Parathyroid adenoma (tissue), 2 donors: ENCODE results near the gene TMEM82.
A peak's percentile ranks its signal among the peaks of the same experiment; 100 is the strongest.

Source experiments
- H2AFZ ChIP-seq: fragments of 300-600 bp; sonication (generic); one replicate; pipeline ENCODE4 v1.7.0; 2017; ENCODE audit warnings: antibody characterized with exemption, mild to moderate bottlenecking
- H3K27ac ChIP-seq: fragments of 300-600 bp; sonication (generic); one replicate; pipeline ENCODE4 v1.7.0; 2017
- H3K27me3 ChIP-seq: fragments of 300-600 bp; sonication (generic); one replicate; pipeline ENCODE4 v1.7.0; 2017; ENCODE audit warnings: low read length; ENCODE audit not compliant: control insufficient read depth, insufficient read depth
- H3K36me3 ChIP-seq: fragments of 300-600 bp; sonication (generic); one replicate; pipeline ENCODE4 v1.7.0; 2017; ENCODE audit warnings: low read length; ENCODE audit not compliant: control insufficient read depth, insufficient read depth
- H3K4me1 ChIP-seq: fragments of 300-600 bp; sonication (generic); one replicate; pipeline ENCODE4 v1.7.0; 2017; ENCODE audit warnings: control low read depth
- H3K4me2 ChIP-seq: fragments of 300-600 bp; sonication (generic); one replicate; pipeline ENCODE4 v1.7.0; 2017; ENCODE audit warnings: low read length
- H3K4me3 ChIP-seq: fragments of 300-600 bp; sonication (generic); one replicate; pipeline ENCODE4 v1.7.0; 2017; ENCODE audit warnings: low read depth, low read length
- H3K79me2 ChIP-seq: fragments of 300-600 bp; sonication (generic); one replicate; pipeline ENCODE4 v1.7.0; 2017; ENCODE audit warnings: control low read depth
- H3K9ac ChIP-seq: fragments of 300-600 bp; sonication (generic); one replicate; pipeline ENCODE4 v1.7.0; 2017; ENCODE audit warnings: mild to moderate bottlenecking
- H3K9me3 ChIP-seq: fragments of 300-600 bp; sonication (generic); one replicate; pipeline ENCODE4 v1.7.0; 2017; ENCODE audit warnings: low read length; ENCODE audit not compliant: control insufficient read depth
- TF ChIP-seq, protein P1 (sequence below): fragments of 300-600 bp; sonication (generic); IDR thresholded peaks from one replicate; pipeline ENCODE4 v1.7.0; 2017; ENCODE audit warnings: antibody characterized with exemption, mild to moderate bottlenecking
- donor health status: primary hyperparathyroidism.

Gene TMEM82

DNA sequence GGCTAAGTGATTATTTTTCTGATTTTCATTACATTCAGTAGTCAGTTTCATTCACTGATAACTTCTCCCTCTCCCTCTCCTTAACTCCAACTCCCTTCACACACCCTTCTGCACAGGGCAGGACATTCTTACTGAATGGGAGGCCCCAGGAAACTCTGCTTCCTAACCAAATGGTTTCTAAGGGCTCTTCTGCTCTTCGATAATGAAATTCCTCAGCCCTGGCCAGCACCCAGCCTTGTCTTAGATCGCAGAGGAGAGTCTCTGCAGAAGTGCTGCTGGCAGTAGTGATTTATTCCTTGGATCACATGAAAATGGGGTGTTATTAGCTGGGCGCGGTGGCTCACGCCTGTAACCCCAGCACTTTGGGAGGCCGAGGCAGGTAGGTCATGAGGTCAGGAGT, 41.8 kb upstream of the TMEM82 start:
- Histone ChIP-seq H3K27ac (no peak overlapping the region), H3K27me3 (no peaks in the 10 kb centered on the region), H3K36me3 (no peaks in the 10 kb centered on the region), H3K4me2 (no peak overlapping the region), H2AFZ (no peak overlapping the region), H3K9me3 (no peaks in the 10 kb centered on the region), H3K9ac (no peak overlapping the region), H3K4me3 (no peak overlapping the region), H3K4me1 (no peaks in the 10 kb centered on the region), H3K79me2 (peaks cover 13% of the 10 kb centered on the region)
- TF ChIP-seq, protein P1, sequence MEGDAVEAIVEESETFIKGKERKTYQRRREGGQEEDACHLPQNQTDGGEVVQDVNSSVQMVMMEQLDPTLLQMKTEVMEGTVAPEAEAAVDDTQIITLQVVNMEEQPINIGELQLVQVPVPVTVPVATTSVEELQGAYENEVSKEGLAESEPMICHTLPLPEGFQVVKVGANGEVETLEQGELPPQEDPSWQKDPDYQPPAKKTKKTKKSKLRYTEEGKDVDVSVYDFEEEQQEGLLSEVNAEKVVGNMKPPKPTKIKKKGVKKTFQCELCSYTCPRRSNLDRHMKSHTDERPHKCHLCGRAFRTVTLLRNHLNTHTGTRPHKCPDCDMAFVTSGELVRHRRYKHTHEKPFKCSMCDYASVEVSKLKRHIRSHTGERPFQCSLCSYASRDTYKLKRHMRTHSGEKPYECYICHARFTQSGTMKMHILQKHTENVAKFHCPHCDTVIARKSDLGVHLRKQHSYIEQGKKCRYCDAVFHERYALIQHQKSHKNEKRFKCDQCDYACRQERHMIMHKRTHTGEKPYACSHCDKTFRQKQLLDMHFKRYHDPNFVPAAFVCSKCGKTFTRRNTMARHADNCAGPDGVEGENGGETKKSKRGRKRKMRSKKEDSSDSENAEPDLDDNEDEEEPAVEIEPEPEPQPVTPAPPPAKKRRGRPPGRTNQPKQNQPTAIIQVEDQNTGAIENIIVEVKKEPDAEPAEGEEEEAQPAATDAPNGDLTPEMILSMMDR = no peak

DNA sequence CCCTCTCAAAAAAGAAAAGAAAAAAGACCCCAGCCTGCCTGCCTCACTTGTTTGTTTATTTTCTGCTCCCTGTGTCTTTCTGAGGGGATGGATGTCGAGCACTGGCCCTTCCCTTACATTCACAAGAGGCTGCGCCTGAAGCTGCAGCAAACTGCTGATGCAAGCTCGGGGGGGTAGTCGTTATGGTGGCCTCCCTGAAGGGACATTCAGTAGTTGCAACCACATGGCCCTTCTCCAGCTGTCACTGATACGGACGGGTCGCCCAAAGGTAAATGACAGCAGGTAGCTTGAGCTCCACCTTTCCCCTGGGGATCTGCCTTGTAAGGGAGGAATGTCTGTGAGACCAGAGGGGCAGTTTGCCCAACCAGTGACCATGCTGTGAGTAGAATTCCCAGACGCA, 40.5 kb upstream of the TMEM82 start:
- Histone ChIP-seq H3K4me1 (no peaks in the 10 kb centered on the region), H3K9me3 (no peaks in the 10 kb centered on the region), H3K9ac (no peak overlapping the region), H3K27me3 (no peaks in the 10 kb centered on the region), H3K4me2 (no peak overlapping the region), H3K27ac (no peak overlapping the region), H2AFZ (no peak overlapping the region), H3K4me3 (no peak overlapping the region), H3K79me2 (peaks cover 22% of the 10 kb centered on the region), H3K36me3 (no peaks in the 10 kb centered on the region)
- TF ChIP-seq, protein P1 = no peak

GRCh38 chr1:15702722-15703550, 39.4 kb upstream of the TMEM82 start:
- Histone ChIP-seq H3K27ac (peak overlapping the region; percentile 88), H3K27me3 (no peaks in the 10 kb centered on the region), H3K4me3 (no peak overlapping the region), H2AFZ (peak overlapping the region; percentile 16), H3K36me3 (no peaks in the 10 kb centered on the region), H3K4me1 (no peaks in the 10 kb centered on the region), H3K9ac (no peak overlapping the region), H3K9me3 (no peaks in the 10 kb centered on the region), H3K4me2 (peak overlapping the region; percentile 9), H3K79me2 (peaks cover 31% of the 10 kb centered on the region)
- TF ChIP-seq, protein P1 = peak; percentile 11

DNA sequence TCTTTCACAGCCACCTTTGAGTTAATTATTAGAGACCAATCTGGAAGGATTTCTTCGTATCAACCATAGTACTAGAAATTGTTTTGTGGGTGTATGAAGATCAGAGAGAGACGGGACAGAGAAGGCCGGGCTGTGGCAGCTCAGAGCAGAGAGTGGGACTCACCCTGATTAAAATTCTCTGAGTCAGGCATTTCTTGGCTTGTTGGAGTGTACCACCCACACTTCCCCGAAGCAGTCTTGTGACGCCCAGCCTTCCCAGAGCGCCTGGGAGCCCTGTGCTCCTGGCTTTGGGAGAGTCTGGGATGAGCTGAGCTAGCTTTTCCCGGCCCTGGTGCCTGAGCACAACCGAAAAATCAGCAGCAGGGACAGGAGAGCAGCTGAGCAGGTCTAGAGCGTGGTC, 38.7 kb upstream of the TMEM82 start:
- Histone ChIP-seq H3K79me2 (peaks cover 37% of the 10 kb centered on the region), H3K4me3 (no peak overlapping the region), H3K9ac (no peak overlapping the region), H3K27me3 (no peaks in the 10 kb centered on the region), H3K27ac (peak overlapping the region; percentile 88), H3K36me3 (no peaks in the 10 kb centered on the region), H3K4me1 (no peaks in the 10 kb centered on the region), H2AFZ (peak overlapping the region; percentile 16), H3K4me2 (peak overlapping the region; percentile 9), H3K9me3 (no peaks in the 10 kb centered on the region)
- TF ChIP-seq, protein P1 = no peak
